ENCODE measurements around the gene MAD2L2.

DNA sequence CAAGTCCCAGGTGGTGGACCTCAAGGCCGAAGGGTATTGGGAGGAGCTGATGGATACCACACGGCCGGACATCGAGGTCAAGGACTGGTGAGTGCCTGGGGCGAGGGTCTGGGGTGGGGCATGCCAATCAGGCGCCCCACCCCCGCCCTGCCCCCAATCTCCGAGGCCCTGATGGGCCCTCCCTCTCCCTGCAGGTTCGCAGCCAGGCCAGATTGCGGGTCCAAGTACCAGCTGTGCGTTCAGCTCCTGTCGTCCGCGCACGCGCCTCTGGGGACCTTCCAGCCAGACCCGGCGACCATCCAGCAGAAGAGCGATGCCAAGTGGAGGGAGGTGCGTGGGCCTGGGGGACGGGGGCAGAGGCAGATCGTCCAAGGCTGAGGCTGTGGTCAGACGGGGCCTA lies 22.4 kb downstream of the MAD2L2 start:
- TF ChIP-seq CTCF (IDR thresholded peaks at IDR 0.05 in 2 of 3, conservative IDR thresholded peaks at IDR 0.05 in 1 of 3; ENCODE audit: borderline replicate concordance in 1 of 3, insufficient read depth in 1 of 3, low read depth in 2 of 3, low read length in 2 of 3) (no peak), POLR2AphosphoS5 (IDR thresholded peaks at IDR 0.05; ENCODE audit: low read depth, low read length) (no peak), JUND (IDR thresholded peaks at IDR 0.05) (no peak), EGR1 (IDR thresholded peaks at IDR 0.05; ENCODE audit: low read depth) (no peak), POLR2A (IDR thresholded peaks at IDR 0.05; ENCODE audit: borderline replicate concordance, extremely low read depth, insufficient read depth, insufficient read length) (no peak), SP1 (IDR thresholded peaks at IDR 0.05; ENCODE audit: low read depth) (no peak), EZH2 (IDR thresholded peaks at IDR 0.05) (no peak), FOSL1 (IDR thresholded peaks at IDR 0.05; ENCODE audit: low read depth) (no peak), YY1 (IDR thresholded peaks at IDR 0.05; ENCODE audit: extremely low read depth, insufficient replicate concordance, low read depth, low read length) (no peak), CBX3 (IDR thresholded peaks at IDR 0.05; ENCODE audit: low read depth) (no peak)
- TF ChIP-seq, protein P1, sequence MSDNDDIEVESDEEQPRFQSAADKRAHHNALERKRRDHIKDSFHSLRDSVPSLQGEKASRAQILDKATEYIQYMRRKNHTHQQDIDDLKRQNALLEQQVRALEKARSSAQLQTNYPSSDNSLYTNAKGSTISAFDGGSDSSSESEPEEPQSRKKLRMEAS (IDR thresholded peaks at IDR 0.05), result no peak
- TF ChIP-seq, protein P2, sequence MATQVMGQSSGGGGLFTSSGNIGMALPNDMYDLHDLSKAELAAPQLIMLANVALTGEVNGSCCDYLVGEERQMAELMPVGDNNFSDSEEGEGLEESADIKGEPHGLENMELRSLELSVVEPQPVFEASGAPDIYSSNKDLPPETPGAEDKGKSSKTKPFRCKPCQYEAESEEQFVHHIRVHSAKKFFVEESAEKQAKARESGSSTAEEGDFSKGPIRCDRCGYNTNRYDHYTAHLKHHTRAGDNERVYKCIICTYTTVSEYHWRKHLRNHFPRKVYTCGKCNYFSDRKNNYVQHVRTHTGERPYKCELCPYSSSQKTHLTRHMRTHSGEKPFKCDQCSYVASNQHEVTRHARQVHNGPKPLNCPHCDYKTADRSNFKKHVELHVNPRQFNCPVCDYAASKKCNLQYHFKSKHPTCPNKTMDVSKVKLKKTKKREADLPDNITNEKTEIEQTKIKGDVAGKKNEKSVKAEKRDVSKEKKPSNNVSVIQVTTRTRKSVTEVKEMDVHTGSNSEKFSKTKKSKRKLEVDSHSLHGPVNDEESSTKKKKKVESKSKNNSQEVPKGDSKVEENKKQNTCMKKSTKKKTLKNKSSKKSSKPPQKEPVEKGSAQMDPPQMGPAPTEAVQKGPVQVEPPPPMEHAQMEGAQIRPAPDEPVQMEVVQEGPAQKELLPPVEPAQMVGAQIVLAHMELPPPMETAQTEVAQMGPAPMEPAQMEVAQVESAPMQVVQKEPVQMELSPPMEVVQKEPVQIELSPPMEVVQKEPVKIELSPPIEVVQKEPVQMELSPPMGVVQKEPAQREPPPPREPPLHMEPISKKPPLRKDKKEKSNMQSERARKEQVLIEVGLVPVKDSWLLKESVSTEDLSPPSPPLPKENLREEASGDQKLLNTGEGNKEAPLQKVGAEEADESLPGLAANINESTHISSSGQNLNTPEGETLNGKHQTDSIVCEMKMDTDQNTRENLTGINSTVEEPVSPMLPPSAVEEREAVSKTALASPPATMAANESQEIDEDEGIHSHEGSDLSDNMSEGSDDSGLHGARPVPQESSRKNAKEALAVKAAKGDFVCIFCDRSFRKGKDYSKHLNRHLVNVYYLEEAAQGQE (IDR thresholded peaks at IDR 0.05; ENCODE audit: low read depth), result no peak

All from HCT116 (cell line).